ENCODE data around the gene YIPF6. TPM values are rescaled to one million over a fixed set of nuclear protein-coding genes. Genes with fewer than 3 reads are reported as not detected.

Gene YIPF6
- total and polyA plus RNA-seq, 9 donors, result 8.6 to 31.7 (median 25.4) TPM

GRCh38 chrX:68571610-68572311 lies 72.9 kb downstream of the YIPF6 start:
- Histone ChIP-seq H3K27me3 (no peaks in the 10 kb centered on the region), H3K9me3 (no peaks in the 10 kb centered on the region), H3K36me3 (no peaks in the 10 kb centered on the region), H3K4me1 (ENCODE audit: insufficient read depth) (no peaks in the 10 kb centered on the region), H3K4me3 (no peak overlapping the region), H3K27ac (no peak overlapping the region)
- WGBS, 3 donors, result 49 to 66% (median 61%) methylated on average over 2 of the region's 2 CpGs
- TF ChIP-seq EP300 (IDR thresholded peaks at IDR 0.05), result no peak
- TF ChIP-seq POLR2A (IDR thresholded peaks at IDR 0.05), result no peak
- TF ChIP-seq CTCF (IDR thresholded peaks at IDR 0.05), result no peak
- DNase-seq, result no peak
- intact Hi-C loops (cut with DNase I), result no loop called here

- Histone ChIP-seq H3K4me3 (no peak overlapping the region), H3K36me3 (no peaks in the 10 kb centered on the region)
- DNase-seq, result no peak
Observed at GRCh38 chrX:68574240-68574639, 75.4 kb downstream of the YIPF6 start.

GRCh38 chrX:68579810-68580209 lies 81.0 kb downstream of the YIPF6 start:
- Histone ChIP-seq H3K36me3 (no peaks in the 10 kb centered on the region), H3K27ac (no peak overlapping the region), H3K4me3 (no peak overlapping the region), H3K9me3 (no peaks in the 10 kb centered on the region), H3K27me3 (no peaks in the 10 kb centered on the region), H3K4me1 (ENCODE audit: insufficient read depth) (no peaks in the 10 kb centered on the region)
- TF ChIP-seq CTCF (IDR thresholded peaks at IDR 0.05) (no peak), EP300 (IDR thresholded peaks at IDR 0.05) (no peak), POLR2A (IDR thresholded peaks at IDR 0.05) (no peak)
- intact Hi-C loops (cut with DNase I), result no loop called here
- 81 to 93% (median 84%) methylated on average over 3 of the region's 3 CpGs for WGBS, 3 donors
- no peak for DNase-seq

More at GRCh38 chrX:68574240-68574639, 75.4 kb downstream of the YIPF6 start:
- 62 to 73% (median 72%) methylated on average over 3 of the region's 3 CpGs for WGBS, 3 donors
- no peaks in the 10 kb centered on the region for H3K9me3 ChIP-seq
- H3K4me1 ChIP-seq (ENCODE audit: insufficient read depth), result no peaks in the 10 kb centered on the region
- H3K27me3 ChIP-seq, result no peaks in the 10 kb centered on the region
- TF ChIP-seq EP300 (IDR thresholded peaks at IDR 0.05) (no peak), CTCF (IDR thresholded peaks at IDR 0.05) (no peak), POLR2A (IDR thresholded peaks at IDR 0.05) (no peak)
- H3K27ac ChIP-seq, result no peak overlapping the region
- intact Hi-C loops (cut with DNase I), result no loop called here

GRCh38 chrX:68584221-68584620 lies 85.4 kb downstream of the YIPF6 start:
- Histone ChIP-seq H3K27ac (no peak overlapping the region), H3K36me3 (no peaks in the 10 kb centered on the region), H3K27me3 (no peaks in the 10 kb centered on the region), H3K9me3 (no peaks in the 10 kb centered on the region), H3K4me1 (ENCODE audit: insufficient read depth) (no peaks in the 10 kb centered on the region), H3K4me3 (no peak overlapping the region)
- no peak for TF ChIP-seq POLR2A (IDR thresholded peaks at IDR 0.05)
- no peak for TF ChIP-seq EP300 (IDR thresholded peaks at IDR 0.05)
- no peak for TF ChIP-seq CTCF (IDR thresholded peaks at IDR 0.05)
- 75 to 80% (median 77%) methylated on average over 2 of the region's 2 CpGs for WGBS, 3 donors
- no peak for DNase-seq
- intact Hi-C loops (cut with DNase I), result no loop called here

Small RNA genes lying within 50 kb of the gene (small RNA-seq; reads per million reads assigned to genes)
- not detected for gene RNU6-245P

Other genes with a start within 250 kb of the YIPF6 start
- gene OPHN1, start 65.6 kb upstream of the YIPF6 start, total RNA-seq, result 1 to 10 TPM; 3.6 to 9.2 (median 6.9) TPM
- 1 to 10 TPM; 2.3 to 7.1 TPM for gene OPHN1, start 65.6 kb upstream of the YIPF6 start, polyA plus RNA-seq
- 1 to 10 TPM; 2.3 to 7.8 (median 6.2) TPM for gene STARD8, start 148.6 kb downstream of the YIPF6 start, total RNA-seq
- 1 to 10 TPM; 3.6 to 4.6 TPM for gene STARD8, start 148.6 kb downstream of the YIPF6 start, polyA plus RNA-seq

All from ovary (tissue), 9 donors.